ENCODE results near the gene DGKD. TPM values are rescaled to one million over a fixed set of nuclear protein-coding genes. Genes with fewer than 3 reads are reported as not detected.
A peak's percentile ranks its signal among the peaks of the same experiment; 100 is the strongest.

The DGKD gene
- total and polyA plus RNA-seq, 2 donors (not counting 1 experiment from before 2014, with no cell fraction given): 6.0 to 9.9 TPM

GRCh38 chr2:233402346-233402745 lies 48.1 kb downstream of the DGKD start:
- H3K27me3 ChIP-seq (ENCODE audit: control insufficient read depth, insufficient read depth, low read length): no peaks in the 10 kb centered on the region
- TF ChIP-seq EZH2 (IDR thresholded peaks at IDR 0.05; ENCODE audit: low read length, missing control alignments): no peak
- no peak for TF ChIP-seq CTCF (conservative IDR thresholded peaks at IDR 0.05 in 1 of 2, IDR thresholded peaks at IDR 0.05 in 1 of 2; ENCODE audit: low read depth in 1 of 2, low read length in 2 of 2)
- no peak for DNase-seq (ENCODE audit: low read depth in 2 of 2)
- H3K79me2 ChIP-seq (ENCODE audit: control insufficient read depth, insufficient read depth, low read length): no peaks in the 10 kb centered on the region
- no peaks in the 10 kb centered on the region for H3K36me3 ChIP-seq (ENCODE audit: control insufficient read depth, insufficient read depth, low read length)
- no peak overlapping the region for H3K27ac ChIP-seq (ENCODE audit: insufficient read depth, low read length)
- H3K9me3 ChIP-seq (ENCODE audit: control insufficient read depth, insufficient read depth, low read depth, low read length): no peaks in the 10 kb centered on the region
- no peak overlapping the region for H3K4me3 ChIP-seq (replicated peaks in 1 of 4; ENCODE audit: control extremely low read depth in 1 of 4, insufficient read depth in 1 of 4, low read depth in 3 of 4, low read length in 4 of 4)
- H4K20me1 ChIP-seq (ENCODE audit: control insufficient read depth, extremely low read depth, insufficient read depth, low read length): no peaks in the 10 kb centered on the region
- H3K4me1 ChIP-seq (ENCODE audit: control insufficient read depth, extremely low read depth, insufficient read depth, low read length): no peaks in the 10 kb centered on the region
- no peak overlapping the region for H3K4me2 ChIP-seq (ENCODE audit: extremely low read depth, insufficient read depth, low read length)
- H3K9ac ChIP-seq (ENCODE audit: insufficient read depth, low read length): no peak overlapping the region
- no peak overlapping the region for H2AFZ ChIP-seq (ENCODE audit: low read length)

GRCh38 chr2:233402789-233403188 lies 48.5 kb downstream of the DGKD start:
- Histone ChIP-seq H3K4me1 (ENCODE audit: control insufficient read depth, extremely low read depth, insufficient read depth, low read length) (no peaks in the 10 kb centered on the region), H2AFZ (ENCODE audit: low read length) (no peak overlapping the region), H3K9ac (ENCODE audit: insufficient read depth, low read length) (no peak overlapping the region), H3K9me3 (ENCODE audit: control insufficient read depth, insufficient read depth, low read depth, low read length) (no peaks in the 10 kb centered on the region), H4K20me1 (ENCODE audit: control insufficient read depth, extremely low read depth, insufficient read depth, low read length) (no peaks in the 10 kb centered on the region), H3K36me3 (ENCODE audit: control insufficient read depth, insufficient read depth, low read length) (no peaks in the 10 kb centered on the region), H3K27ac (ENCODE audit: insufficient read depth, low read length) (no peak overlapping the region), H3K4me2 (ENCODE audit: extremely low read depth, insufficient read depth, low read length) (no peak overlapping the region), H3K27me3 (ENCODE audit: control insufficient read depth, insufficient read depth, low read length) (no peaks in the 10 kb centered on the region), H3K79me2 (ENCODE audit: control insufficient read depth, insufficient read depth, low read length) (no peaks in the 10 kb centered on the region), H3K4me3 (replicated peaks in 1 of 4; ENCODE audit: control extremely low read depth in 1 of 4, insufficient read depth in 1 of 4, low read depth in 3 of 4, low read length in 4 of 4) (no peak overlapping the region)
- TF ChIP-seq EZH2 (IDR thresholded peaks at IDR 0.05; ENCODE audit: low read length, missing control alignments) (no peak), CTCF (conservative IDR thresholded peaks at IDR 0.05 in 1 of 2, IDR thresholded peaks at IDR 0.05 in 1 of 2; ENCODE audit: low read depth in 1 of 2, low read length in 2 of 2) (no peak)
- no peak for DNase-seq (ENCODE audit: low read depth in 2 of 2)

- Histone ChIP-seq H3K4me3 (replicated peaks in 1 of 4; ENCODE audit: control extremely low read depth in 1 of 4, insufficient read depth in 1 of 4, low read depth in 3 of 4, low read length in 4 of 4) (no peak overlapping the region), H3K4me1 (ENCODE audit: control insufficient read depth, extremely low read depth, insufficient read depth, low read length) (no peaks in the 10 kb centered on the region), H3K9me3 (ENCODE audit: control insufficient read depth, insufficient read depth, low read depth, low read length) (no peaks in the 10 kb centered on the region), H3K9ac (ENCODE audit: insufficient read depth, low read length) (no peak overlapping the region), H4K20me1 (ENCODE audit: control insufficient read depth, extremely low read depth, insufficient read depth, low read length) (no peaks in the 10 kb centered on the region), H3K27ac (ENCODE audit: insufficient read depth, low read length) (no peak overlapping the region), H3K36me3 (ENCODE audit: control insufficient read depth, insufficient read depth, low read length) (no peaks in the 10 kb centered on the region), H2AFZ (ENCODE audit: low read length) (no peak overlapping the region), H3K4me2 (ENCODE audit: extremely low read depth, insufficient read depth, low read length) (no peak overlapping the region), H3K27me3 (ENCODE audit: control insufficient read depth, insufficient read depth, low read length) (no peaks in the 10 kb centered on the region), H3K79me2 (ENCODE audit: control insufficient read depth, insufficient read depth, low read length) (no peaks in the 10 kb centered on the region)
- peak; percentile 57 to 83 for TF ChIP-seq CTCF (conservative IDR thresholded peaks at IDR 0.05 in 1 of 2, IDR thresholded peaks at IDR 0.05 in 1 of 2; ENCODE audit: low read depth in 1 of 2, low read length in 2 of 2)
- no peak for TF ChIP-seq EZH2 (IDR thresholded peaks at IDR 0.05; ENCODE audit: low read length, missing control alignments)
- DNase-seq (ENCODE audit: low read depth in 2 of 2): peak in 1 of 2 donors; percentile 56
Measured at GRCh38 chr2:233404222-233404621, 49.9 kb downstream of the DGKD start.

Data from fibroblast of lung (primary cell).